ENCODE measurements around the gene TENM4. TPM values are rescaled to one million over a fixed set of nuclear protein-coding genes. Genes with fewer than 3 reads are reported as not detected.

The TENM4 gene
- total RNA-seq, 1 donor: 10.4 TPM

DNA sequence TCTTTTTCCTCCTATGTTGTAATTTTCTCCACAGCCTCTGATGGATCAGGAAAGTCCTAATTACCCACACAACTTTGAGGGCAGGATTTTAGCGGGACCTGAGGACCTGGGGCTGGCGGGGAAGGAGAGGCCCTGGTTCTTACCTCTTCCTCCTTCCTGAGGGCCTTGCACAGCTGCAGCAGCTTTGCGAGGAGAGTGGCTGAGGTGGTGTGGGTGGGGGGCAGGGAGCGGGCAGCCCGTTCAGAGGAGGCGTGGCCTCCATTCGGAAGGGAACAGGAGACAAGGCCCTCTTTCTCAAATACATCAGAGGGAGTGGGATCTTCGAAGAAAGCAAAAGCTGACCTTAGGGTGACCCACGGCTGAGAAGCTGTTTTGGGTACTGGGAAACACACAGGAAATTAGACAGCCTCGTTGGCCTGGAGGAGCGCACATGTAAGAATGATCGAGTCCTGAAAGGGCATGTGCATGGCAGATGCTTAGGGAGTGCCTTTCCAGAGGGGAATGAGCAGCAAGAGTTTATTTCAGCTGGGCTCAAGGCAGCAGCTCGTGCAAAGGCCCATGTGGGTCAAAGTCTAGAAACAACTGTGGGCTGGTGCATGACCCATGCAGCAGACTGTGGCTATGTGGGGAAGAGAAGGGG, 789.6 kb downstream of the TENM4 start:
- no peak for DNase-seq (ENCODE audit: low read depth)

DNA sequence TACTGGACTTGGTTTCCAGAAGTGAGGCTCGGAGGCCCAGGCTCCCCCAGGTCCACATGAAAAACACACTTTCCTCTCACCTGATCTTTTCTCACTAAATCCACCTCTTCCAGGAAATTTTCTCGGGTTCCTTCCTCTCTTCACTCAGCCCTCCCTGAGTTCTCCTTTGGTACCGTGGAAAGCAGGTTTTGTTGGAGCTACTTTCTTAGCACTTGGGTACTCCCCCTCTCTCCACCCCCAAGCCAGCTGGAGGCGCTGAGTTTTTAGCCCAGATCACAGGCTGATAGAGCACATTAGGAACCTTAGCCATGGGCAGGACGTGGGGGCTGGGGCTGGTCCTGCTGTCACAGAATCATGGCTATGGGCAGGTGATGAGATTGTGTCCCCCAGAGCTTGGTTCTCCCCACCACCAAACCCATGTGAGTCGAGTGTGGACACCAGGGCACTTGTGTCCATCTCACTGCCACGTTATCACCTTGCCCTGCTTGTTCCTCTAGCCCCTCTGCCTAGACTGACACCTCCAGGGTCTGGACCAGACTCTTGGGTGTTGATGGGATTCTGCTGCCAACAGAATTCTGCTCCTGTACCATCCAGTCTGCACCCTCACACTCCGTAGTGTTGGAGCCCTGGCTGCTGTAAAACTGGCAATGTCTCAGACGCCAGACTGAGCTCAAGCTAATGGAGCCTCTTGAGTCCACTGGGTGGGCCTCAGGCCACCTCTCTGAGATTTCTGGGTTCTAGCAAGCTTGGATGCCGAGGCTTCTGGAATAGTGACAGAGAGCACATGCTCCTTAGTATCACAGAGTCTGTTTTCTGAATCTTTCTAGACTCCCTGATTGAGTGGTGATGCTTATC, 791.2 kb downstream of the TENM4 start:
- TF ChIP-seq, protein P1, sequence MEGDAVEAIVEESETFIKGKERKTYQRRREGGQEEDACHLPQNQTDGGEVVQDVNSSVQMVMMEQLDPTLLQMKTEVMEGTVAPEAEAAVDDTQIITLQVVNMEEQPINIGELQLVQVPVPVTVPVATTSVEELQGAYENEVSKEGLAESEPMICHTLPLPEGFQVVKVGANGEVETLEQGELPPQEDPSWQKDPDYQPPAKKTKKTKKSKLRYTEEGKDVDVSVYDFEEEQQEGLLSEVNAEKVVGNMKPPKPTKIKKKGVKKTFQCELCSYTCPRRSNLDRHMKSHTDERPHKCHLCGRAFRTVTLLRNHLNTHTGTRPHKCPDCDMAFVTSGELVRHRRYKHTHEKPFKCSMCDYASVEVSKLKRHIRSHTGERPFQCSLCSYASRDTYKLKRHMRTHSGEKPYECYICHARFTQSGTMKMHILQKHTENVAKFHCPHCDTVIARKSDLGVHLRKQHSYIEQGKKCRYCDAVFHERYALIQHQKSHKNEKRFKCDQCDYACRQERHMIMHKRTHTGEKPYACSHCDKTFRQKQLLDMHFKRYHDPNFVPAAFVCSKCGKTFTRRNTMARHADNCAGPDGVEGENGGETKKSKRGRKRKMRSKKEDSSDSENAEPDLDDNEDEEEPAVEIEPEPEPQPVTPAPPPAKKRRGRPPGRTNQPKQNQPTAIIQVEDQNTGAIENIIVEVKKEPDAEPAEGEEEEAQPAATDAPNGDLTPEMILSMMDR (IDR thresholded peaks at IDR 0.05; ENCODE audit: insufficient read depth, low read depth, low read length): no peak
- no peak for DNase-seq (ENCODE audit: low read depth)

More for the DNA sequence above, 789.6 kb downstream of the TENM4 start:
- H3K4me3 ChIP-seq (ENCODE audit: low read depth, low read length): no peak overlapping the region
- TF ChIP-seq, protein P1 (IDR thresholded peaks at IDR 0.05; ENCODE audit: insufficient read depth, low read depth, low read length): no peak

DNA sequence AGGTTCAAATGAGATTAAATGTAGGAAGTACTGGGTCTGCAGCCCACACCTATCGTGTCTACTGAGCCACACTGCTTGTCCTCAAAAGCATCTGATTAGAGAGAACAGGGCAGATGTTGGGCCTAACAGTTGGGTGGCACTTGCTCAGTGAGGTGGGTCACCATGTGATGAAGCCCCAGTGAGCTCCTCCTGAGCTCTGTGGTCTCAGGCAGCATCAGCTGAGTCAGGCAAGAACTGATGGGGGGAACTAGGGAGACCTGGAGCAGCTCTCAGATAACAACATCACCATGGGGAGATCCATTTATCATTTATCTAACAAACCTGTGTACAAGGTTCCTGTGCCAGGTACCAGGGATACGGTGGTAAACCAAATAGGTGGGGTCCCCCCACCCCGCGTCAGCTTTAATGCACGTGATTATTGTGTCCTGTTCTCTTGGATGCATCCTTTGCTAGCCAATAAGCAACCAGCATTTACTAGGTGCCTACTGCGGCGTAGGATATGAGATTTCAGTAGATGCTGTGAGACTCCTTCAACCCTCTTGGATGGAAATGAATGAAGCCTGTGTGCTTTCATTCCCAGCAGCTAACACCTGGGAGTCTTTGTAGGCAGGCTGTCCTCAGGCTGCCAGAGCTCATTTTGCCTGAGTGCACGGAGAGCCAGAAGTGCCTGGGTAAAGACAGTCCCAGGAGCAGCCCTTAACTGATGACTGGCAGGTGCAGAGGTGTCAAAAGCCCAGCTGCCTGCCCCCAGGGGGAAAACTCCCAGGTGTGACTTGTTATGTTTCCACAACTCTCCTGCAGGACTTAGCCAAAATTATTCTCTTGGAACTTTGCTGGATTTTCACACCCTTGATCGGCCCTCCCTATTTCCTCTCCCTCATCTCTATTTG, 792.6 kb downstream of the TENM4 start:
- TF ChIP-seq, protein P1 (IDR thresholded peaks at IDR 0.05; ENCODE audit: insufficient read depth, low read depth, low read length): no peak
- DNase-seq (ENCODE audit: low read depth): no peak
- no peak overlapping the region for H3K4me3 ChIP-seq (ENCODE audit: low read depth, low read length)

More for the DNA sequence above, 791.2 kb downstream of the TENM4 start:
- no peak overlapping the region for H3K4me3 ChIP-seq (ENCODE audit: low read depth, low read length)

DNA sequence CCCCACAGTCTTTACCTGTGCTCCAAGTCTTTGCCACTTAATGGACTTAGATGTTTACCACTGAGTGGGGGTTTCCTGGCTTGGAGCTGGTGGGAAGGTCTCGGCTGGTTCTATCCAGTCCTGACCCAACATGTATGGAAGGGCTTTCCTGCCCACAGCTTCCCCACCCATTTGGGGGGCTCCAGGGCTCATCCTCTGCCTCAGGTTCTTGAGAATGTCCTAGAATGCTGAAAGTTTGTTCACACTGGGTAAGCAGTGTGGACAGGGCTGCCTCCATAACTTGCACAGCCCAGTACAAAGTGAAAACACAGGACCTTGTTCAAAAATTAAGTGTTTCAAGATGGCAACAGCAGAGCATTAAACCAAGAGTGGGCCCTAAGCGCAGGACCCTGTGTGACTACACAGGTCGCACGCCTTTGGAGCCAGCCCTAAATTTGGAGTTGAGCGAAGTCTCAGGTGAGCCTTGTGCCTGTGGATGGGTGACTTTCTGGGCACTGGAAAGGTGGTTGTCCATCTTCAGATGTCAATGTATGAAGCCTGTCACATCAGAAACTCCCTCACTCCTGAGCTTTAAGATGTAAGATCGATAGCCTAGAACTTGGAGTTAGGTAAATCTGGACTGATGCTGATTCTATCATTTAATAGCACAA, 793.4 kb downstream of the TENM4 start:
- TF ChIP-seq, protein P1 (IDR thresholded peaks at IDR 0.05; ENCODE audit: insufficient read depth, low read depth, low read length): no peak
- no peak overlapping the region for H3K4me3 ChIP-seq (ENCODE audit: low read depth, low read length)
- no peak for DNase-seq (ENCODE audit: low read depth)

DNA sequence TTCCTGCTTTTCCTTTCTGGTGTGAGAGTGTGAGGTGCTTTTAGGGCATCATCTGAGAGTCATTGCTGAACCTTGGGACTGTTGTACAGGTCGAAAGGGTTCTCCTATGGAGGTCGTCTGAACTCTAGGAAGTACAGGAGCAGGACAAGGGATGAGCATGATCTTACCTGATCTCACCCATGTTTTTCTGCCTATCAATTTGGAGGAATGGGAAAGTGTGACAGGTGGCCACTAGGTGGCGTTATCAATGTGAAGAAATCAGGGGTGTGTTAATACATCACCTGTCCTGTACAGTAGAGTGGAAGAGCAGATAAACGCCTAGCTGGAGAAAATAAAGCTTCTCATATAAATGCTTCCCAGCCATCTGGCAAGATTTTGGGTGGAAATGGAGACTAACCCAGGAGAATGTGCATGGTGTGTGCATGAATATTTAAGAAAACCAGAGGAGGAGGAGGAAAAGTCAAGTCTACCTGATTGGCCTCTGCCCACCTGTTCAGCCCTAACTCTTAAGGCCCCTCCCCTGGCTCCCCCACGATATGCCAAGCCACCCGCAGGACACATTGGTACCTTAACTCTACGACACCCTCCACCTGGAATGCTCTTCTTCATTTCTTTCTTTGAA, 794.2 kb downstream of the TENM4 start:
- peak; percentile 33 for DNase-seq (ENCODE audit: low read depth)
- TF ChIP-seq, protein P1 (IDR thresholded peaks at IDR 0.05; ENCODE audit: insufficient read depth, low read depth, low read length): peak; percentile 83
- H3K4me3 ChIP-seq (ENCODE audit: low read depth, low read length): no peak overlapping the region
